Mucosa of rectum (tissue), 2 donors: Measurements from ENCODE around the gene SNTB2.

ENCODE experiments used
- H3K27ac ChIP-seq, 2 donors: one replicate each; pipeline ENCODE4 v1.7.0; 2013; ENCODE audit warnings: inconsistent platforms in 2 of 2, low read depth in 2 of 2, low read length in 2 of 2
- H3K27me3 ChIP-seq, 2 donors: one replicate each; pipeline ENCODE4 v1.7.0; 2013; ENCODE audit warnings: low read length in 2 of 2; ENCODE audit not compliant: control insufficient read depth in 2 of 2, insufficient read depth in 2 of 2
- H3K36me3 ChIP-seq, 2 donors: one replicate each; pipeline ENCODE4 v1.7.0; 2013; ENCODE audit warnings: low read length in 2 of 2; ENCODE audit not compliant: control insufficient read depth in 2 of 2, insufficient read depth in 2 of 2
- H3K4me1 ChIP-seq, 2 donors: one replicate each; pipeline ENCODE4 v1.7.0; 2013; ENCODE audit warnings: low read length in 2 of 2, mild to moderate bottlenecking in 1 of 2; ENCODE audit not compliant: control insufficient read depth in 2 of 2, insufficient read depth in 2 of 2
- H3K4me3 ChIP-seq, 2 donors: one replicate each; pipeline ENCODE4 v1.7.0; 2013; ENCODE audit warnings: low read length in 2 of 2
- H3K9ac ChIP-seq, 2 donors: one replicate each; pipeline ENCODE4 v1.7.0; 2013; ENCODE audit warnings: low read length in 2 of 2, low read depth in 1 of 2, mild to moderate bottlenecking in 1 of 2
- H3K9me3 ChIP-seq, 2 donors: one replicate each; pipeline ENCODE4 v1.7.0; 2013; ENCODE audit warnings: low read length in 2 of 2; ENCODE audit not compliant: control insufficient read depth in 2 of 2
- donor health status: healthy.
- donor health status: Normal muscosa, but diverticular disease.

SNTB2 gene

DNA sequence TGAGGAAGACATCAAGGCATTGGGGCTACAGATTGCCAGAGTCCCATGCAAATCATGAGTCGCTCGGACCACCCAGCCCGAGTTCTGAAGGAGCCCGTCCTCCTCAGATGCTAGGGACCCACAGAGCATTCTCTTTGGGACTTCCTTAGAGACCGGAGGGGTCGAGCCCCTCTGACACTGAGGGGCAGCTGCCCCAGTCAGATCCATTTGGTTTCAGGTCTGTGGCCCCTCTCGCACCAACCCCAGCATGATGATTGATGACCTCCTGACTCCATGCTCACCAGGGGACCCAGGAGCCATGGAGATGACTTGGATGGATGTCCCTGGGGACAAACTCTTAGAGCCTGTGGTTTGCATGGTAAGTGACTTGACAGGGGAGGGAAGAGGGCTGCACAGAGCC is 135.4 kb downstream of the SNTB2 start:
- H3K9me3 ChIP-seq: no peaks in the 10 kb centered on the region
- H3K27me3 ChIP-seq: no peaks in the 10 kb centered on the region
- no peak overlapping the region for H3K9ac ChIP-seq
- H3K4me1 ChIP-seq: peaks cover 7 to 27% of the 10 kb centered on the region in 2 donors
- no peak overlapping the region for H3K4me3 ChIP-seq
- H3K36me3 ChIP-seq: peaks cover 63 to 71% of the 10 kb centered on the region in 2 donors
- H3K27ac ChIP-seq: no peak overlapping the region

DNA sequence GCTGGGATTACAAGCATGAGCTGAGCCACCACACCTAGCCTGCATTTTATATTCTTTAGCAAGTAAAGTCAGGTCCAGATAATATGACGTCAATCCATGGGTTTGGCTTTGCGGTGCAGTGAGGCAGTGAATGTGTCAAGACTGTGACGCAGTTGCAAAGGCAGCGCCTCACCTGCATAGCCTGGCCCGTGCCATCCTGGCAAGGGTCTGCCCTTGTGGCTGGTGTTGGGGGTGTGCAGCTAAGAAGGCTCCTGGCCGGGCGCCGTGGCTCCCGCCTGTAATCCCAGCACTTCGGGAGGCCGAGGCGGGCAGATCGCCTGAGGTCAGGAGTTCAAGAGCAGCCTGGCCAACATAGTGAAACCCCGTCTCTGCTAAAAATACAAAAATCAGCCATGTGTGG is 136.5 kb downstream of the SNTB2 start:
- no peak overlapping the region for H3K4me3 ChIP-seq
- H3K36me3 ChIP-seq: peaks cover 58 to 66% of the 10 kb centered on the region in 2 donors
- no peak overlapping the region for H3K9ac ChIP-seq
- H3K27me3 ChIP-seq: no peaks in the 10 kb centered on the region
- no peak overlapping the region for H3K27ac ChIP-seq
- H3K4me1 ChIP-seq: peaks cover 10 to 32% of the 10 kb centered on the region in 2 donors
- no peaks in the 10 kb centered on the region for H3K9me3 ChIP-seq

GRCh38 chr16:69324013-69324531 is 137.1 kb downstream of the SNTB2 start:
- H3K4me3 ChIP-seq: no peak overlapping the region
- no peaks in the 10 kb centered on the region for H3K9me3 ChIP-seq
- H3K4me1 ChIP-seq: peaks cover 17 to 38% of the 10 kb centered on the region in 2 donors
- no peaks in the 10 kb centered on the region for H3K27me3 ChIP-seq
- peaks cover 51 to 62% of the 10 kb centered on the region in 2 donors for H3K36me3 ChIP-seq
- H3K9ac ChIP-seq: no peak overlapping the region
- no peak overlapping the region for H3K27ac ChIP-seq

DNA sequence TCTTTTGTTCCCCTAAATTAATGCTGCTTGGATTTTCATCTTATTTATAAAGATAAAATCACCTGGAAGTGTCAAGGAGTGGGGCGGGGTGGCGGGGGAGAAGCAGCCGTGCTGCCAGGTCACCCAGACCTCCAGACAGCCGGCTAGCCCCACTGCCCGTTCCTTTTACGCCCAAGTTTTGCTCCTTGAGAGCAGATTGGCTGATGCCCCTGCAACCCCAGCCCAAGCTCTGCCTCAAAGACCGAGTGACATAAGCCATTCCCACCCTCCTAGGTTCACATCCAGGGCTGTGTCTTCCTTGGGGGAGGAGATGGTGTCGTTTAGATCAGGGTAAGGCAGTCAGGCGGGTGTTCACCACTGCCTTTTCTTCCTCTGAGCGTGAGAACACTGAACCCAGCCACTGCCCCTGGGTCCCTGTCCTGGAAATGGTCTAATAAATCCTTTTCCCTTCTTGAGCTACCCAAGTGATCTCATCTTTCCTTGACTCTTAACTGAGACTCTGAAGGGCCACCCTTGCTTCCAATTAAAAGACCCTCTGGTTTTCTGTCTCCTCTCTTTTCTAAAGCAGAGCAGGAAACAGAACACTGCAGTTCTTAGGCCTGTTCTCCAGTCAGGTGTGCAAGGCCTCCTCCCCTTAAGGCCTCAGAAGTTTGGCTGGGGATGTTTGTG is 137.8 kb downstream of the SNTB2 start:
- peaks cover 23 to 44% of the 10 kb centered on the region in 2 donors for H3K4me1 ChIP-seq
- H3K36me3 ChIP-seq: peaks cover 45 to 55% of the 10 kb centered on the region in 2 donors
- H3K9me3 ChIP-seq: no peaks in the 10 kb centered on the region
- H3K4me3 ChIP-seq: no peak overlapping the region
- H3K9ac ChIP-seq: no peak overlapping the region
- no peak overlapping the region for H3K27ac ChIP-seq
- H3K27me3 ChIP-seq: no peaks in the 10 kb centered on the region

- Histone ChIP-seq H3K4me3 (peak overlapping the region in 1 of 2 donors; percentile 10), H3K27me3 (no peaks in the 10 kb centered on the region), H3K4me1 (peaks cover 24 to 44% of the 10 kb centered on the region in 2 donors), H3K27ac (peak overlapping the region; percentile 15 to 49), H3K9me3 (no peaks in the 10 kb centered on the region), H3K36me3 (peaks cover 35 to 44% of the 10 kb centered on the region in 2 donors), H3K9ac (no peak overlapping the region)
Observed at GRCh38 chr16:69325784-69326171, 138.8 kb downstream of the SNTB2 start.

DNA sequence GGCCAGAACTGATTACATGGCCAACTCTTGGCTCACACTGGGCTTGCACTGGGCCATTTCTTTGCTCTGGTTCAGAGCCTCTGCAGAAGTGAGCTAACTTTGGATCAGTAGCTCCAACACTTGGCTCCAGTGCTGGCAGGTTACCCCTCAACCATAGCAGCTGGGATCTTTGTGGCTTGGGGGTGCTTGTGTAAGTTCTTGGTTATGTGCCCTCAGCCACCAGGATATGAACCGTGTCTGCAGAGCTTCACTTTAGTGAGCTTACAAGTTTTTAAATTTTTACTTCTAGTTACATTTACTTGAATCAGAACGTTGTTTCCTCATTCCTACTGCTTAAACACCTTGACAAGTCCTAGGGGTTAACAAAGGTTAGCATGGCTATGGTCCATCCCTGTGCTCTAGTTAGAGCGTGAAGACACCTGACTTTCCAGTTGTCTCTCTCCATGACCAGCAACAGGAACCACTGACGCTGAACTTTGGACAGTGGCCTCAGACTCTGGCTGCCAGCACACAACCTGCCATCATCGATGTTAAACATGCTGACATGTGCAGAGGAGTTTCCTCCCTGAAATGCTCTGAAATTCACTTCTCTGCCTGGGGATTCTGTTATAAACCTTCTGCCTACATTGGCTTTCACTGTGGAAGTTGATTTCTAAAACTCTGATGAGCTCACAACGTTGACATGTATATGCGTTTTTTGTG is 139.4 kb downstream of the SNTB2 start:
- Histone ChIP-seq H3K9ac (no peak overlapping the region), H3K9me3 (no peaks in the 10 kb centered on the region), H3K4me3 (peak overlapping the region in 1 of 2 donors; percentile 10), H3K4me1 (peaks cover 27 to 44% of the 10 kb centered on the region in 2 donors), H3K36me3 (peaks cover 30 to 39% of the 10 kb centered on the region in 2 donors), H3K27me3 (no peaks in the 10 kb centered on the region), H3K27ac (peak overlapping the region; percentile 15 to 49)

DNA sequence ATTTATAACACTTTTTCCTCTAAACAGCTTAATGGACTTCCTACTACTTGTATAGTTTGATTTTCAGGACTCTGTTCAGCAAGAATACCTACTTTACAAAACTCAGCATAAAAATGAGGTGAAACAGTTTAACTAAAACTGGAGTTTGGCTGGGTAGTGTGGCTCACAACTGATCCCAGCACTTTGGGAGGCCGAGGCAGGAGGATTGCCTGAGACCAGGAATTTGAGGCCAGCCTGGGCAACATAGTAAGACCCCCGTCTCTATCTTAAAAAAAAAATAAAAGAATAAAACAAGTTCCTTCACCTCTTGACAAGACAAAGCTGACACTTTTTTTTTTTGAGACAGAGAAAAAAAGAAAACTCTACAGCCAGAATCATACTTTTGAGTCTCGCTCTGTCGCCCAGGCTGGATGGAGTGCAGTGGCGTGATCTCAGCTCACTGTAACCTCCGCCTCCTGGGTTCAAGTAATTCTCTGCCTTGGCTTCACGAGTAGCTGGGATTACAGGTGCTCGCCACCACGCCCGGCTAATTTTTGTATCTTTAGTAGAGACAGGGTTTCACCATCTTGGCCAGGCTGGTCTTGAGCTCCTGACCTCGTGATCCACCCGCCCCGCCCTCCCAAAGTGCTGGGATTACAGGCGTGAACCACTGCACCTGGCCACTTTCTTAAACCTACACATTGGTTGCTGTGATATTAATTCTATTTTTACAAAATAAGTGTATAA is 140.8 kb downstream of the SNTB2 start:
- no peak overlapping the region for H3K9ac ChIP-seq
- no peaks in the 10 kb centered on the region for H3K27me3 ChIP-seq
- H3K4me3 ChIP-seq: no peak overlapping the region
- H3K9me3 ChIP-seq: no peaks in the 10 kb centered on the region
- H3K4me1 ChIP-seq: peaks cover 27 to 44% of the 10 kb centered on the region in 2 donors
- H3K27ac ChIP-seq: no peak overlapping the region
- peaks cover 25 to 33% of the 10 kb centered on the region in 2 donors for H3K36me3 ChIP-seq

GRCh38 chr16:69328854-69329316 is 141.9 kb downstream of the SNTB2 start:
- Histone ChIP-seq H3K36me3 (peaks cover 27 to 28% of the 10 kb centered on the region in 2 donors), H3K9me3 (no peaks in the 10 kb centered on the region), H3K4me3 (peak overlapping the region; percentile 68 to 79), H3K9ac (peak overlapping the region in 1 of 2 donors; percentile 74), H3K4me1 (peaks cover 27 to 43% of the 10 kb centered on the region in 2 donors), H3K27me3 (no peaks in the 10 kb centered on the region), H3K27ac (no peak overlapping the region)

DNA sequence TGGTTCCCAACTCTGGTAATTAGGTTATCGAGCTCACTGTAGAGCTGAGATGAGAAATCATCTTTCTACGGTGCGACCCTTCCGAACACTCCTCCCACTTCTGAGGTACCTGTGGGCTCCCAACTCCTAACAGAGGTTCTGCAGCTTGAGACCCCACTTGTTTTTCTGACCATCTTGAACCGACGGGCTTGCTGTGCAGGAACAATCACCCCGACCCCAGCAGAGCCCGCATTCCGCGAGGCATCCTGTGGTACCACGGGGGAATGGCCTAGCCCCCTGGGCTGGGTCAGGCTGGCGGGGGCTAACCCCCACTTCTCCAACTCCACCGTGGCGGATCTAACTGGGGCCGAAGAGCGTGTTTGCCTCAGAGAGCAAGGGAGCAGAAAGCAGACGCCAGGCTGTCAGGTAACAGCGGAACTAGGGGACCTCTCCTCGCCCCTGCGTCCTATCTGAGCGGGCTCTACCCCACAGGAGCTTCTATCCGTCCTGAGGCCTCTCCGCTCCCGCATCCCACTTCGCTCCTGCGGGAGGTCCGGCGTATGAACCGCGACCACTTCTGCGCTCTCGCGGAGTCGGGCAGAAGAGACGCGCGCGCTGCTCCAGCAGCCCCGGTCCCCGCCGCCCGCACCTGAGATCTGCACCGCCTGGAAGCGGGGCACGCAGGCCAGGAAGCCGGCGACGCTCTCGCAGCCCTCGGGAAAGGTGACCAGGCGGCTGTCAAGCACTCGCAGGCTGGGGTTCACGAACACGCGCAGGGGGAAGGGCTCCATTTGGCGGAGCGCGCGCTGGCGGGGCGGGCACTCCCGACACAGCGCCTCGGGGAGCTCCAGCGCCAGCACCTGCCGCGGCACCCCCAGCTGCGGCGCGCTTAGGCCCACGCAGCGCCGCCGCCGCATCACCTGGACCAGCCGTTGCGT is 142.7 kb downstream of the SNTB2 start:
- peak overlapping the region; percentile 68 to 79 for H3K4me3 ChIP-seq
- peaks cover 29 to 32% of the 10 kb centered on the region in 2 donors for H3K36me3 ChIP-seq
- H3K9ac ChIP-seq: peak overlapping the region; percentile 54 to 74
- peak overlapping the region; percentile 77 to 86 for H3K27ac ChIP-seq
- no peaks in the 10 kb centered on the region for H3K27me3 ChIP-seq
- H3K4me1 ChIP-seq: peaks cover 27 to 36% of the 10 kb centered on the region in 2 donors
- no peaks in the 10 kb centered on the region for H3K9me3 ChIP-seq
